ENCODE data around the gene FIBP.
"Not testable (repeated sequence)": the region's sequence is repeated elsewhere in the genome, so short reads cannot be mapped to it uniquely, and the experiment has no call there.

The FIBP gene

DNA sequence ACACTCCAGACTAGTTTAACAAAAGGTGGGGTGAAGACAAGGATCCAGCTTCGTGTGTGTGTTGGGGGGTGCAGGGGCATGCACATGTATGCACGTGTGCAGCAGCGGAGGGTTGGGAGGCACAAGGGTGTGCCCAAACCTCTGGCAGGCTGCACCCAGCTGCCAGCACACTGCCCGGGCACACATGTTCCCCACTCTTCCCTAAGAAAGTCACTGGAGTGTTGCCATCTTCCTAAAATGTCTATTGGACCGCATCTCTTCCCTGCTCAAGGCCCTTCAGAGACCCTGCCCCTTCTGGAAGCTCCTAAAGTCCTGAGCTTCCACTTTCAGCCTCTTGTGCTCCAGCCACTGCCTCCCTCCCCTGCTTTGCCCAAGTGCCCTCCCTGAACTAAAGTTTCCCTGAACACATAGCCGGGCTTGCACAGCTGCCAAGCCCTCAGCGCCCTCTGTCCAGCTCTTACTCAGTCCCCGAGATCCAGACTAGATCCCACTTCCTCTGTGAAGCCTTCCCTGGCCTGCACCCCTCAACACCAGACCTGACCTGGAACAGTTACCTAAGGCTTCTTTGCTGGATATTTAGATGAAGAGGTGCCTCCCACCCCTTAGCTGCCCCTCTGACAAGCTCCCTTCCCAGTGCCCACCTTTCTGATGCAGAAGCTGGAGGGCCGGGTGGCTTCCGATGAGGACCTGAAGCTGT lies 36.3 kb downstream of the FIBP start:
- no peak overlapping the region for H3K4me3 ChIP-seq
- H3K36me3 ChIP-seq (replicated peaks) = peaks cover 54% of the 10 kb centered on the region
- in situ Hi-C loops (cut with MboI; ENCODE audit: low sequenced_read_pairs) = no loop called here
- peaks cover 8% of the 10 kb centered on the region for H3K9me3 ChIP-seq
- no peak for DNase-seq (ENCODE audit: low spot score in 2 of 2)
- H3K27me3 ChIP-seq (ENCODE audit: low read depth) = no peaks in the 10 kb centered on the region
- peaks cover 4% of the 10 kb centered on the region; the same call in 1 of the 2 replicates for H3K4me1 ChIP-seq

DNA sequence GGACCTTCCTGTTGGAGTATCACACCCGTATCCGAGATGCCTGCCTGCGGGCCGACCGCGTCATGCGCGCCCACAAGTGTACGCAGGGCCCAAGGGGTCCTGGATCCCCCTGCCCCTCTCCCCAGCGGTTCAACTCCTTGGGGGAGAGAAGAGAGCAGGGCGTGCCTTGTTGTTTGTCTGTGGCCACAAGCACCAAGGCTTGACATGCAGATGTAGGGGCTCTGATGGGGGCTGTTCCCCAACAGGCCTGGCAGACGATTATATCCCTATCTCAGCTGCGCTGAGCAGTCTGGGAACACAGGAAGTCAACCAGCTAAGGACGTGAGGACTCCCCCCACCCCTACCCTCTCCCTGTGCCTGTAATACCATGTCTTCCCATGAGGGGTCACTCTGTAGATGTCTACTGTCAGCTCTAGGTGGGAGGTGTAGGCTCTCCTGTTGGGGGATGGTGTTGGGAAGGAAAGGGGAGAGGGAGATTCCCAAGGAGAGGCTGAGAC lies 37.1 kb downstream of the FIBP start:
- DNase-seq (ENCODE audit: low spot score in 2 of 2) = peak in 1 of 2 experiments; percentile 60
- Histone ChIP-seq H3K4me1 (no peaks in the 10 kb centered on the region; the same call in 1 of the 2 replicates), H3K4me3 (no peak overlapping the region), H3K36me3 (replicated peaks) (peaks cover 46% of the 10 kb centered on the region), H3K9me3 (peaks cover 8% of the 10 kb centered on the region), H3K27me3 (ENCODE audit: low read depth) (no peaks in the 10 kb centered on the region)
- in situ Hi-C loops (cut with MboI; ENCODE audit: low sequenced_read_pairs) = no loop called here

DNA sequence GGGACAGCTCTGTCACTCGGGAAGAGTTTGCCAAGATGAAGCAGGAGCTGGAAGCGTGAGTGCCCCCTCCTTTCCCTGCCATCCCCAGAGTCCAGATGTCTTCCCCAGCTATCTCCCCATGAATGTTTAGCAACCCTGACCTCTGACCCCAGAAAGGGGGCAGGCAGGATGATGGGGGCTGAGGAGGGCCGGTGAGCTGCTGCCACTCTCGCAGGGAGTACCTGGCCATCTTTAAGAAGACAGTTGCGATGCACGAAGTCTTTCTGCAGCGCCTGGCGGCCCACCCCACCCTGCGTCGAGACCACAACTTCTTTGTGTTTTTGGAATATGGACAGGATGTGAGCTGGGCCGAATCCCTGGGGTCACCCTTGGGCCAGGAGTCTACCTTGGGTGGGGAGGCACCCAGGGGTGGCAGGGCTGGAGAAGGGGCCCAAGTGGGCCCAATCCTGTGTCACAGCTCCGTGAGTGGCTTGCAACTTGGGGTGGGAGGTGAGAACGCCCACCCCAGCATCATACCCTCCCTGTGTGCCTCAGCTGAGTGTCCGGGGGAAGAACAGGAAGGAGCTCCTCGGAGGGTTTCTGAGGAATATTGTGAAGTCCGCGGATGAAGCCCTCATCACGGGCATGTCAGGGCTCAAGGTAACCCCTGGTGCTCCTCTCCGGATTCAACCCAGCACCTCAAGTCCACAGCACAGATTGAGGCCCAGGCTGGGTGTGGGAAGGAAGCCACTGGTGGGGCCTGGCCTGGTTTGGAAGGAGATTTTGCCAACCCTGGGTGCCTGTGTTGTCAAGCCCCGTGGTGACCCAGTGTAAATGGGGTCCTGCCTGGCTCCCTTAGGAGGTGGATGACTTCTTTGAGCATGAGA lies 37.8 kb downstream of the FIBP start:
- Histone ChIP-seq H3K4me3 (no peak overlapping the region), H3K4me1 (no peaks in the 10 kb centered on the region), H3K36me3 (replicated peaks) (peaks cover 39% of the 10 kb centered on the region), H3K9me3 (peaks cover 8% of the 10 kb centered on the region), H3K27me3 (ENCODE audit: low read depth) (no peaks in the 10 kb centered on the region)
- in situ Hi-C loops (cut with MboI; ENCODE audit: low sequenced_read_pairs) = no loop called here
- DNase-seq (ENCODE audit: low spot score in 2 of 2) = no peak

- no peaks in the 10 kb centered on the region for H3K27me3 ChIP-seq (ENCODE audit: low read depth)
- H3K9me3 ChIP-seq = peaks cover 8% of the 10 kb centered on the region
- no peak for DNase-seq (ENCODE audit: low spot score in 2 of 2)
- no peaks in the 10 kb centered on the region for H3K4me1 ChIP-seq
- in situ Hi-C loops (cut with MboI; ENCODE audit: low sequenced_read_pairs) = no loop called here
- peaks cover 32% of the 10 kb centered on the region for H3K36me3 ChIP-seq (replicated peaks)
- H3K4me3 ChIP-seq = no peak overlapping the region
These were observed 38.5 kb downstream of the FIBP start for GRCh38 chr11:65849771-65850216.

GRCh38 chr11:65849366-65849765 lies 38.9 kb downstream of the FIBP start:
- no peak for DNase-seq (ENCODE audit: low spot score in 2 of 2)
- no peak overlapping the region for H3K4me3 ChIP-seq
- in situ Hi-C loops (cut with MboI; ENCODE audit: low sequenced_read_pairs) = no loop called here
- H3K4me1 ChIP-seq = no peaks in the 10 kb centered on the region
- H3K36me3 ChIP-seq (replicated peaks) = peaks cover 28% of the 10 kb centered on the region
- H3K27me3 ChIP-seq (ENCODE audit: low read depth) = no peaks in the 10 kb centered on the region
- peaks cover 8% of the 10 kb centered on the region for H3K9me3 ChIP-seq

DNA sequence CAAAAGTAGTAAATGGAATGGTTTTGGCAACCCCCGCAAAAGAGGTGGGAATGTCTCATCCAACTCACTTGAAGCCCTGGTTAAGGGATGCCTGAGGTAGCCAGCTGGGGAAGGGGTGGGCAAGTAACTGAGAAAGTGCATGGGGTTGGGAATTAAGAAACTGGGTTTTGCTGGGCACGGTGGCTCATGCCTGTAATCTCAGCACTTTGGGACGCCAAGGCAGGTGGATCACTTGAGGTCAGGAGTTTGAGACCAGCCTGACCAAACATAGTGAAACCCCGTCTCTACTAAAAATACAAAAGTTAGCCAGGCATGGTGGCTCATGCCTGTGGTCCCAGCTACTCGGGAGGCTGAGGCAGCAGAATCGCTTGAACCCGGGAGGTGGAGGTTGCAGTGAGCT lies 39.6 kb downstream of the FIBP start:
- in situ Hi-C loops (cut with MboI; ENCODE audit: low sequenced_read_pairs); DNase-seq (ENCODE audit: low spot score in 2 of 2); H3K4me3 ChIP-seq; H3K4me1 ChIP-seq; H3K9me3 ChIP-seq; H3K27me3 ChIP-seq (ENCODE audit: low read depth): not testable (repeated sequence)
- H3K36me3 ChIP-seq (replicated peaks) = peaks cover 21% of the 10 kb centered on the region

GRCh38 chr11:65847746-65848145 lies 40.5 kb downstream of the FIBP start:
- H3K4me1 ChIP-seq = no peaks in the 10 kb centered on the region
- in situ Hi-C loops (cut with MboI; ENCODE audit: low sequenced_read_pairs) = no loop called here
- H3K9me3 ChIP-seq = peaks cover 8% of the 10 kb centered on the region
- DNase-seq (ENCODE audit: low spot score in 2 of 2) = no peak
- H3K4me3 ChIP-seq = no peak overlapping the region
- H3K27me3 ChIP-seq (ENCODE audit: low read depth) = no peaks in the 10 kb centered on the region
- H3K36me3 ChIP-seq (replicated peaks) = peaks cover 13% of the 10 kb centered on the region

- no peaks in the 10 kb centered on the region for H3K27me3 ChIP-seq (ENCODE audit: low read depth)
- H3K4me3 ChIP-seq = no peak overlapping the region
- in situ Hi-C loops (cut with MboI; ENCODE audit: low sequenced_read_pairs) = no loop called here
- DNase-seq (ENCODE audit: low spot score in 2 of 2) = no peak
- no peaks in the 10 kb centered on the region for H3K36me3 ChIP-seq (replicated peaks)
- H3K4me1 ChIP-seq = no peaks in the 10 kb centered on the region
- no peaks in the 10 kb centered on the region; the same call in 1 of the 2 replicates for H3K9me3 ChIP-seq
These were observed 43.9 kb downstream of the FIBP start for GRCh38 chr11:65844231-65844872.

DNA sequence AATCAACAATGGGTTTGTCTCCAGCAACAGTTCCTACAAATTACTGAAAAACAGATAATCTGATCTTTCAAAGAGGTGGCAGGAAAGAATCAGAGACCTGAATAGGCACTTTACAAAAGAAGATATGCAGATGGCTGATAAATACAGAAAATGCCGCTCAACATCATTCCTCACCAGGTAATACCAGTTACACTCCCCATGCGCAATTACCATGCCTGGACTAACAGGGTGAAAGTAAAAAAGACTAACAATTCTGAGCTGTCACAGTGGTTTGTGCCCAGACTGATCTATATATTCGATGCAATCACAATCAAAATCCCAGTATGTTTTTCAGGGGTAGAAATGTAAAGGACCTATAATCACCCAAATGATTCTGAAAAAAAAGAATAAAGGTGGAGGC lies 44.5 kb downstream of the FIBP start:
- Histone ChIP-seq H3K36me3 (replicated peaks) (no peaks in the 10 kb centered on the region), H3K9me3 (no peaks in the 10 kb centered on the region; the same call in 1 of the 2 replicates), H3K4me3 (no peak overlapping the region), H3K27me3 (ENCODE audit: low read depth) (no peaks in the 10 kb centered on the region), H3K4me1 (no peaks in the 10 kb centered on the region)
- in situ Hi-C loops (cut with MboI; ENCODE audit: low sequenced_read_pairs) = no loop called here
- no peak for DNase-seq (ENCODE audit: low spot score in 2 of 2)

DNA sequence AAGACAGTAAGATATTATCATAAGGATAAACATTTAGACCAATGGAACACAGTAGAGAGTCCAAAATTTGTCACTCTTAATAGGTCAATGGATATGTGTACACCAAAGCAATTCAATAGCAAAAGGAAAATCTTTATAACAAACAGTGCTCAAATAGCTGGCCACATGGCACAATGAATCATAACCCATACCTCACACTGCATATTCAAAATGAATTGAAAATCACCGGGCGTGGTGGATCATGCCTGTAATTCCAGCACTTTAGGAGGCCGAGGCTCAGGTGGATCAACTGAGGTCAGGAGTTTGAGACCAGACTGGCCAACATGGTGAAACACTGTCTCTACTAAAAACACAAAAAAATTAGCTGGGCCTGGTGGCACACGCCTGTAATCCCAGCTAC lies 46.1 kb downstream of the FIBP start:
- Histone ChIP-seq H3K4me1 (no peaks in the 10 kb centered on the region), H3K9me3 (no peaks in the 10 kb centered on the region; the same call in 1 of the 2 replicates), H3K4me3 (no peak overlapping the region), H3K36me3 (replicated peaks) (no peaks in the 10 kb centered on the region), H3K27me3 (ENCODE audit: low read depth) (no peaks in the 10 kb centered on the region)
- no peak for DNase-seq (ENCODE audit: low spot score in 2 of 2)
- in situ Hi-C loops (cut with MboI; ENCODE audit: low sequenced_read_pairs) = no loop called here

DNA sequence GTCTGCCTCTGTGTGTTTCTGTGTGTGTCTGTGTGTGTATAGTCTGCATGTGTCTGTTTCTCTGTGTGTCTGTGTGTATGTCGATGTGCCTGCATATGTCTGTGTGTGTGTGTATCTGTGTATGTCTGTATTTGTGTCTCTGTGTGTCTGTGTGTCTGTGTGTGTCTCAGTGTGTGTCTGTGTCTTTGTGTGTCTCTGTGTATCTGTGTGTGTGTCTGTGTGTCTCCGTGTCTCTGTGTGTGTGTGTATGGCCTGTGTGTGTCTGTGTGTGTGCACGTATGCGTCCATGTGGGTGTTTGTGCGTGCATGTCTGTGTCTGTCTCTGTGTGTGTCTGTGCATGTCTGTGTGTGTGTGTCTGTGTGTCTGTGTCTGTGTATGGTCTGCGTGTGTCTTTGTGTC lies 54.1 kb downstream of the FIBP start:
- no peaks in the 10 kb centered on the region for H3K36me3 ChIP-seq (replicated peaks)
- H3K27me3 ChIP-seq (ENCODE audit: low read depth) = peaks cover 9% of the 10 kb centered on the region
- peaks cover 12% of the 10 kb centered on the region for H3K4me1 ChIP-seq
- H3K9me3 ChIP-seq = peaks cover 3% of the 10 kb centered on the region; the same call in 1 of the 2 replicates
- in situ Hi-C loops (cut with MboI; ENCODE audit: low sequenced_read_pairs) = no loop called here
- H3K4me3 ChIP-seq = peak overlapping the region; percentile 42
- DNase-seq (ENCODE audit: low spot score in 2 of 2) = no peak

Data from HAP-1 (cell line).